CD4-positive, alpha-beta memory T cell (primary cell): ENCODE data around the gene C15orf40. TPM values are rescaled to one million over a fixed set of nuclear protein-coding genes. Genes with fewer than 3 reads are reported as not detected.

Source experiments
- CTCF ChIA-PET: fragments of 350-600 bp; sonication (Branson Sonifier 250); formaldehyde crosslinking; loops from one replicate; lab custom pipeline; 2021; ENCODE audit warnings: inconsistent platforms; ENCODE audit not compliant: partially characterized antibody; lab: Charles Lee
- POLR2A ChIA-PET: fragments of 350-600 bp; sonication (Branson Sonifier 250); formaldehyde crosslinking; loops from one replicate; lab custom pipeline; 2021; ENCODE audit not compliant: partially characterized antibody; lab: Charles Lee
- DNase-seq, 5 donors: peaks; one replicate each; pipeline versions ENCODE4 v3.0.0 to v3.0.0-alpha.2; 2020 to 2022; ENCODE audit warnings: mixed read lengths in 1 of 5
- H3K27ac ChIP-seq: one replicate; pipeline ENCODE4 v1.7.0; 2013; ENCODE audit warnings: low read depth, low read length
- H3K27me3 ChIP-seq: 2 replicates; pipeline ENCODE4 v1.7.0; 2013; ENCODE audit warnings: mild to moderate bottlenecking, low read length, moderate library complexity; ENCODE audit not compliant: insufficient read depth
- H3K36me3 ChIP-seq: 2 replicates; pipeline ENCODE4 v1.7.0; 2013; ENCODE audit warnings: mild to moderate bottlenecking, low read length, moderate library complexity; ENCODE audit not compliant: insufficient read depth
- H3K4me1 ChIP-seq: 2 replicates; pipeline ENCODE4 v1.7.0; 2013; ENCODE audit warnings: mild to moderate bottlenecking, low read length, moderate library complexity; ENCODE audit not compliant: insufficient read depth
- H3K4me3 ChIP-seq, 2 donors: one replicate each; pipeline ENCODE4 v1.7.0; 2013; ENCODE audit warnings: low read length in 2 of 2, mild to moderate bottlenecking in 1 of 2
- H3K9me3 ChIP-seq, 2 donors: one replicate each; pipeline ENCODE4 v1.7.0; 2013; ENCODE audit warnings: low read length in 2 of 2, control low read depth in 1 of 2; ENCODE audit not compliant: control insufficient read depth in 1 of 2
- H3K27ac Mint-ChIP-seq, 7 donors: one replicate each; pipeline ENCODE4 v1.8.0; 2020 to 2021; ENCODE audit warnings: mixed read lengths in 7 of 7, mild to moderate bottlenecking in 6 of 7, inconsistent platforms in 3 of 7, moderate library complexity in 3 of 7
- H3K27me3 Mint-ChIP-seq, 2 donors: one replicate each; pipeline ENCODE4 v1.8.0; 2020 to 2021; ENCODE audit warnings: mixed read lengths in 2 of 2
- H3K36me3 Mint-ChIP-seq, 2 donors: one replicate each; pipeline ENCODE4 v1.8.0; 2020 to 2021; ENCODE audit warnings: mixed read lengths in 2 of 2, inconsistent platforms in 1 of 2, mild to moderate bottlenecking in 1 of 2
- H3K4me1 Mint-ChIP-seq, 4 donors: one replicate each; pipeline ENCODE4 v1.8.0; 2020 to 2021; ENCODE audit warnings: mixed read lengths in 4 of 4, mild to moderate bottlenecking in 1 of 4
- H3K4me3 Mint-ChIP-seq, 8 donors: one replicate each; pipeline ENCODE4 v1.8.0; 2020 to 2021; ENCODE audit warnings: mixed read lengths in 8 of 8, mild to moderate bottlenecking in 7 of 8, moderate library complexity in 6 of 8, inconsistent platforms in 3 of 8
- H3K9me3 Mint-ChIP-seq, 8 donors: one replicate each; pipeline ENCODE4 v1.8.0; 2020 to 2021; ENCODE audit warnings: mixed read lengths in 8 of 8, mild to moderate bottlenecking in 5 of 8, inconsistent platforms in 3 of 8, moderate library complexity in 1 of 8
- intact Hi-C: fragments of 100-400 bp; cut with micrococcal nuclease; formaldehyde crosslinking; loops from one replicate; pipeline ENCODE4 v1.15.1; 2023
- polyA plus RNA-seq, 2 donors: library from polyadenylated mRNA; unstranded; fragments of 300-500 nt; fragmentation: Illumina TruSeq; gene quantifications; one replicate each; pipeline ENCODE4 v1.2.3, GENCODE V29; 2021
- total RNA-seq, 2 experiments: library from RNA; stranded (reverse); gene quantifications; one replicate each; pipeline ENCODE4 v1.2.3, GENCODE V29; 2021

Gene C15orf40
- total and polyA plus RNA-seq, 4 experiments from 2014 or later = 47.0 to 61.0 (median 49.8) TPM

DNA sequence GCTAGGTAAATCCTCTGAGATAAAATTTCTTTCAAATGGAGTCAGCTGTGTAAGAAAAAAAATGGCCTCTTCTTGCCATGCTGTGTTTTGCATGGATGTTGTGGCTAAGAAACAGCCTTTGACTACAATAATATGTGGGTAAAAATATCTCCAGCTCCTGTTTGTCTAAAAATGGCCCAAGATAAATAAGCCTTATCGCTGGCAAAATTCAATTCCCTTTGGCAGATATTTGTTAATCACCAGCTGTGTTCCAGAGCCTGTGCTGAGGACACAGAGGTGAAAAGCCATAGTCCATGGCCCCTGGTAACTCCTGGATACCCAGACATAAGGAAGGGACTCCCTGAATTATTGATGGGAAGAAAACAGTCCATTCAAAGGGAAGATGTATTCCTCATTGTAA is 40.7 kb downstream of the C15orf40 start:
- Histone ChIP-seq H3K27me3 (no peaks in the 10 kb centered on the region), H3K4me3 (no peak overlapping the region), H3K9me3 (no peaks in the 10 kb centered on the region), H3K36me3 (no peaks in the 10 kb centered on the region), H3K4me1 (no peaks in the 10 kb centered on the region), H3K27ac (no peak overlapping the region)
- Mint-ChIP-seq H3K4me3 (no peak overlapping the region), H3K27me3 (no peaks in the 10 kb centered on the region), H3K36me3 (no peaks in the 10 kb centered on the region), H3K4me1 (peaks cover 0 to 7% (median 4%) of the 10 kb centered on the region in 4 donors), H3K27ac (no peak overlapping the region), H3K9me3 (no peaks in the 10 kb centered on the region)
- intact Hi-C loops = no loop called here
- POLR2A ChIA-PET = no interaction called here
- CTCF ChIA-PET = interaction anchor here (1.4 kb wide), 1 partner anchor 439 kb away, joined by 3 read pairs; no protein-coding TSS in a partner anchor
- DNase-seq = no peak

DNA sequence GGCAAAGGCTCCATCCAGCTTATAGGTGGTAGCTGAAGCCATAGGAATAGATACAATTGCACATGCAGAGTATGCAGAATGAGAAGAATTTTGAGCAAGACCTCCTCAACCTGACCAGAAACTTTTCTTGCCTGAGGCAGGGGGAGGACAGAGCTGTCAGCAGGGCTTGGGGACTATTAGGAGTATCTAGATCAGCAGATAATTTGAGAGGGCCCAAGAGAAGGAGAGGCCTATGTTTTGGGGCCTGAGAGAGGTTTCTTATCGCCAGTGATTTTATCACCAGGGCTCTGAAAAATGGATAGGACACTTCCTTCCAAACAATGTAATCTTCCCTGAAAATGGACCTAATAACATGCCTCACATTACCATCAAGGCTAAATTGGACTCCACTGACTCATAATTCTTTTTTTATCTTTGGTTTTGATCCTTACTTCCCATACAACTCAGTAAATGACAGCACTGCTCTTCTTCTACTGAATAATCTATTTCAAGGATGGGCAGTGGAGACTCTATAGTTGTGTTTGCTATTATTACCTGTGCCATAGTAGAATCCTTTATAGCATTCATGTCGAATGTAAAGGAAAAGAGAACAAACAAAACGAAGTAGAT is 41.3 kb downstream of the C15orf40 start:
- H3K27me3 Mint-ChIP-seq = no peaks in the 10 kb centered on the region
- intact Hi-C loops = no loop called here
- peaks cover 0 to 7% (median 4%) of the 10 kb centered on the region in 4 donors for H3K4me1 Mint-ChIP-seq
- H3K4me3 Mint-ChIP-seq = no peak overlapping the region
- CTCF ChIA-PET = no interaction called here
- Histone ChIP-seq H3K4me1 (no peaks in the 10 kb centered on the region), H3K27me3 (no peaks in the 10 kb centered on the region), H3K27ac (no peak overlapping the region), H3K9me3 (no peaks in the 10 kb centered on the region), H3K36me3 (no peaks in the 10 kb centered on the region), H3K4me3 (no peak overlapping the region)
- no peak for DNase-seq
- H3K27ac Mint-ChIP-seq = no peak overlapping the region
- POLR2A ChIA-PET = no interaction called here
- H3K36me3 Mint-ChIP-seq = no peaks in the 10 kb centered on the region
- no peaks in the 10 kb centered on the region for H3K9me3 Mint-ChIP-seq

DNA sequence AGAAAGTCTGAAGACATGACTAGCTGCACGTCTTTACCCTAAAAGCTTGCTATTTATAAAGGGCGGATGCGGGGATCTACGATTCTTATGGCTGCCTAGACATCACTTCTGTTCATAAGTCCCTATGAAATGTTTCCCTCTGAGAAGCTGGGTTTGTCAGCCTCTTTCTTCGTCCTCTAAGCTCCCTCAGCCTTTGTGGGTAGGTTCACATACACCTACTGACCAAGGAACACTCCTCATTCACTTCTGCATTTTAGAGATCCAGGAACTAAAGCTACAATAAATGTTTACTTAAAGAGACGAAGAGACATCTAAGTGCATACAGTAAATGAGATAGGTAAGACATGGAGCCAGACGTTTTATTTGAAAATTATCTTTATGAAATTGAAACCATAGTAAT is 42.1 kb downstream of the C15orf40 start:
- Mint-ChIP-seq H3K4me1 (peaks cover 0 to 7% (median 4%) of the 10 kb centered on the region in 4 donors), H3K27ac (no peak overlapping the region), H3K27me3 (no peaks in the 10 kb centered on the region), H3K9me3 (no peaks in the 10 kb centered on the region), H3K36me3 (no peaks in the 10 kb centered on the region), H3K4me3 (no peak overlapping the region)
- H3K4me1 ChIP-seq = no peaks in the 10 kb centered on the region
- no peak overlapping the region for H3K27ac ChIP-seq
- H3K9me3 ChIP-seq = no peaks in the 10 kb centered on the region
- no peak for DNase-seq
- H3K4me3 ChIP-seq = no peak overlapping the region
- ChIA-PET CTCF (no interaction called here), POLR2A (no interaction called here)
- intact Hi-C loops = no loop called here
- no peaks in the 10 kb centered on the region for H3K27me3 ChIP-seq
- no peaks in the 10 kb centered on the region for H3K36me3 ChIP-seq

DNA sequence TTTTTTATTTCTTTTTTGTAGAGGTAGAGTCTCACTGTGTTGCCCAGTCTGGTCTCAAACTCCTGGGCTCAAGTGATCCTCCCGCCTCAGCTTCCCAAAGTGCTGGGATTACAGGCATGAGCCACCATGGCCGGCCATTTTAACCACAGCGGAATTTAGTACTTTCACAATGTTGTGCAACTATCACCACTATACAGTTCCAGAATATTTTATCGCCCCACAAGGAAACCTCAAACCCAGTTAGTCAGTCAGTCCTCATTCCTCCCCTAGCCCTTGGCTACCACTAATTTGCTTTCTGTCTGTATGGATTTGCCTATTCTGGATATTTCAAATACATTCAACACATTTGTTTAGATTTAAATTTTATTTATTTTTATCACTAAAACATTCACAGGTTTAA is 43.4 kb downstream of the C15orf40 start:
- H3K9me3 ChIP-seq = no peaks in the 10 kb centered on the region
- H3K4me3 ChIP-seq = no peak overlapping the region
- H3K36me3 ChIP-seq = no peaks in the 10 kb centered on the region
- ChIA-PET CTCF (no interaction called here), POLR2A (no interaction called here)
- no peak overlapping the region for H3K27ac ChIP-seq
- no peaks in the 10 kb centered on the region for H3K36me3 Mint-ChIP-seq
- no peaks in the 10 kb centered on the region for H3K4me1 ChIP-seq
- no peak for DNase-seq
- no peaks in the 10 kb centered on the region for H3K27me3 ChIP-seq
- no peaks in the 10 kb centered on the region for H3K27me3 Mint-ChIP-seq
- no peaks in the 10 kb centered on the region for H3K9me3 Mint-ChIP-seq
- H3K27ac Mint-ChIP-seq = no peak overlapping the region
- peaks cover 0 to 7% (median 4%) of the 10 kb centered on the region in 4 donors for H3K4me1 Mint-ChIP-seq
- no peak overlapping the region for H3K4me3 Mint-ChIP-seq
- intact Hi-C loops = no loop called here

DNA sequence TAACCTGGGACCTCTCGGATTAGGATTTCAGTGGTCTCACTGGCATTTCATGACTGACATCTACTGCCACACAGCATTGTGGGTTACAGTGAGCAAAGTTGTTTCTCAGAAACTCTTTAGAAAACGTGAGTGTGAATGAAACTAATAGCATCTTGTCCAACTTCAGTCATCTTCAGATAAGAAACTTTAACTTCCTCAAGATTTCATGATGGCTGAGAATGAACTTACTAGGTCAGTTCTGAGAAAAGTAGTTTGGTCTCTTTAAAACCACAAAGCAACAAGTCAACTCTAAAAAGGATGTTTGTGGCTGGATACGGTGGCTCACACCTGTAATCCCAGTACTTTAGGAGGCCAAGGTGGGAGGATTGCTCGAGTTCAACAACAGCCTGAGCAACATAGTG is 44.8 kb downstream of the C15orf40 start:
- no peaks in the 10 kb centered on the region for H3K36me3 Mint-ChIP-seq
- peaks cover 0 to 7% (median 4%) of the 10 kb centered on the region in 4 donors for H3K4me1 Mint-ChIP-seq
- POLR2A ChIA-PET = no interaction called here
- no peak overlapping the region for H3K27ac Mint-ChIP-seq
- no peaks in the 10 kb centered on the region for H3K27me3 Mint-ChIP-seq
- intact Hi-C loops = no loop called here
- H3K36me3 ChIP-seq = no peaks in the 10 kb centered on the region
- CTCF ChIA-PET = no interaction called here
- no peak overlapping the region for H3K4me3 ChIP-seq
- DNase-seq = no peak
- H3K4me3 Mint-ChIP-seq = no peak overlapping the region
- no peaks in the 10 kb centered on the region for H3K9me3 Mint-ChIP-seq
- no peak overlapping the region for H3K27ac ChIP-seq
- no peaks in the 10 kb centered on the region for H3K27me3 ChIP-seq
- H3K9me3 ChIP-seq = no peaks in the 10 kb centered on the region
- H3K4me1 ChIP-seq = no peaks in the 10 kb centered on the region

DNA sequence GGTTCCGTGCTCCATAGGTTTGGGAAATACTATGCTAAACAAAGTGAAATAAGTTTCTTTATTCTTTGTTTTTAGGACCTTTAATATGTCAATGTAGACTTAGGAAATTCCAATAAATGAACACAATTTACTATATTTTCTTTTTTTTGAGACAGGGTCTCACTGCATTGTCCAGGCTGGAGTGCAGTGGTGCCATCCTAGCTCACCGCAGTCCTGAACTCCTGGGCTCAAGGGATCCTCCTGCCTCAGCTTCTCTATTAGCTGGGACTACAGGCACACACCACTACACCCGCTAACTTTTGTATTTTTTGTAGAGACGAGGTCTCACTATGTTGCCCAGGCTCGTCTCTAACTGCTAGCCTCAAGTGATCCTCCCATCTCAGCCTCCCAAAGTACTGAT is 46.5 kb downstream of the C15orf40 start:
- Mint-ChIP-seq H3K9me3 (no peaks in the 10 kb centered on the region), H3K4me3 (no peak overlapping the region), H3K27ac (no peak overlapping the region), H3K36me3 (no peaks in the 10 kb centered on the region), H3K4me1 (peaks cover 0 to 7% (median 4%) of the 10 kb centered on the region in 4 donors), H3K27me3 (no peaks in the 10 kb centered on the region)
- CTCF ChIA-PET = no interaction called here
- Histone ChIP-seq H3K4me3 (no peak overlapping the region), H3K9me3 (no peaks in the 10 kb centered on the region), H3K27me3 (no peaks in the 10 kb centered on the region), H3K4me1 (no peaks in the 10 kb centered on the region), H3K36me3 (no peaks in the 10 kb centered on the region), H3K27ac (no peak overlapping the region)
- intact Hi-C loops = no loop called here
- POLR2A ChIA-PET = no interaction called here
- DNase-seq = no peak

DNA sequence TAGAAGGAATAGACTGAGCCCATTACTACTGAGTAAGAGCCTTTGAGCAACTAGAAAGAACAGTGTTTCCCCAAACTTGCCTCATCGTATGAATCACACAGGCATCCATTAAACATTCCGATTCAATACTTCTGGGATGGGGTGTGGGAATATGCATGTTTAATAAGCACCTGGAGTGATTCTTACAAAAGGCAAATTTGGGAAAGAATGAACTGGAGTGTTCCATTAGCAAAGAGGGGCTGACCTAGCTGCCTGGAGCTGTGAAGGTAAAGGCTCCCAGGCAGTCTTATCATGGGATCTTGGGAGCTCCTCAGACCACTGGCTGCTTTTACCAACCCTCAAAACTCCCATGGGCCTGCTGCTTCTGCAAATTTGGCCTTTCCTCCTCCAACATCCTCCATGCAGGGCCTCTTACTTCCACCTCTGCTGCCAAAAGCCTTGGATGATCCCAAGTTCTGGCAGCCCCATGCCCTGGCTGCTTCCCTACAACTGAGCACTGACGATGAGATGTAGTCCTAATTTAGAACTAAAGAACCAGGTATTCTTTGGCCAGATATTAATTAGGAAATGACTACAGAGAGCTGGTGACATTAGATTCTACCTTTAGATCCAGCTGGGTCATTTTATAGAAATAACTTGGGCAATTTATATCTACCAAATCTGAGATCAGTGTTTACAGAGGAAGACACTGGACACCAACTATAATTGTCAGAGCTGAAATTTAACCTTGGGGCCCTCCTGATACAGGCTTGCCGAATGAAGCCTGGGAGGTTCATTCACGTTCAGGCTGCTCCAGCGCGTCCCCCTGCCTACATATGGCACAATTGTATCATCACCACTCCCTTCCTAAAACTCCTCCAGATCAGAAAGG is 47.7 kb downstream of the C15orf40 start:
- H3K4me1 ChIP-seq = no peaks in the 10 kb centered on the region
- no peaks in the 10 kb centered on the region for H3K27me3 ChIP-seq
- no peak overlapping the region for H3K4me3 Mint-ChIP-seq
- H3K4me1 Mint-ChIP-seq = peaks cover 0 to 7% (median 4%) of the 10 kb centered on the region in 4 donors
- H3K27ac ChIP-seq = no peak overlapping the region
- H3K36me3 ChIP-seq = no peaks in the 10 kb centered on the region
- DNase-seq = no peak
- no peaks in the 10 kb centered on the region for H3K27me3 Mint-ChIP-seq
- no peaks in the 10 kb centered on the region for H3K9me3 ChIP-seq
- POLR2A ChIA-PET = no interaction called here
- H3K4me3 ChIP-seq = no peak overlapping the region
- no peaks in the 10 kb centered on the region for H3K36me3 Mint-ChIP-seq
- intact Hi-C loops = no loop called here
- no peaks in the 10 kb centered on the region for H3K9me3 Mint-ChIP-seq
- no peak overlapping the region for H3K27ac Mint-ChIP-seq
- CTCF ChIA-PET = no interaction called here
